Spleen (tissue), 7 donors: ENCODE data around the gene CNPY1.

Experiments
- POLR2A ChIP-seq, 3 donors: fragments of 450-650 bp; IDR thresholded peaks; one replicate each; pipeline ENCODE4 v1.5.1; 2017; ENCODE audit warnings: antibody characterized with exemption in 3 of 3, mild to moderate bottlenecking in 1 of 3
- POLR2AphosphoS5 ChIP-seq, 3 donors: sonication (generic); formaldehyde crosslinking; IDR thresholded peaks; one replicate each; pipeline ENCODE4 v1.5.1; 2017; ENCODE audit warnings: antibody characterized with exemption in 3 of 3
- TF ChIP-seq, protein P1 (sequence below), 11 experiments: fragments of 200-600 bp in 7 of 11; fragments of 450-650 bp in 4 of 11; sonication (generic) in 4 of 11; IDR thresholded peaks in 8 of 11; conservative IDR thresholded peaks in 3 of 11; 1 replicate in 7 of 11; 2 replicates in 4 of 11; pipeline versions ENCODE4 v1.4.0 to v1.8.0; 2016 to 2021; ENCODE audit warnings: antibody characterized with exemption in 11 of 11, inconsistent platforms in 4 of 11, mild to moderate bottlenecking in 1 of 11
- donor health status: DM: no; HTN: no; CAD: no; lungs with moderate emphysema.
- donor health status: DM: no; HTN: no; CAD: no.
- donor health status: DM: no; HTN: no; CAD: no.

DNA sequence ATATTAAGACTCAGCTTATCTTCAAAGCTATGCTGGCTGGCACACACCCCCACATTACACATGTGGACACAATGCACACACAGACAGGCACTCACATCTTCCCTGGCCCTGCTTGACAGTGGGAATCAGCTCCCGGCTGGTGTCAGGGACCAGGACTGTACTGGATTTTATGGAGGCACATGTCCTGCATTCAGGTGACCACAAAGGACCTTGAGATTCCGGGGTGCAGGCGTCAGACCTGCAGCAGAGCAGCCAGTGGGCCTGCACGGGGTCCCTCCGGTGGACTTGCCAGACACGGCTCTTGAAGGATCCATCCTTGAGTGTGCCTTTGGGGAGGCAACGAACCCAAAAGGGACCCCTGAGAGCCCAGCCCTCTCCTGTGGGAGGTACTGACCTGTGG lies 1.9 kb downstream of the CNPY1 start:
- TF ChIP-seq, protein P1, sequence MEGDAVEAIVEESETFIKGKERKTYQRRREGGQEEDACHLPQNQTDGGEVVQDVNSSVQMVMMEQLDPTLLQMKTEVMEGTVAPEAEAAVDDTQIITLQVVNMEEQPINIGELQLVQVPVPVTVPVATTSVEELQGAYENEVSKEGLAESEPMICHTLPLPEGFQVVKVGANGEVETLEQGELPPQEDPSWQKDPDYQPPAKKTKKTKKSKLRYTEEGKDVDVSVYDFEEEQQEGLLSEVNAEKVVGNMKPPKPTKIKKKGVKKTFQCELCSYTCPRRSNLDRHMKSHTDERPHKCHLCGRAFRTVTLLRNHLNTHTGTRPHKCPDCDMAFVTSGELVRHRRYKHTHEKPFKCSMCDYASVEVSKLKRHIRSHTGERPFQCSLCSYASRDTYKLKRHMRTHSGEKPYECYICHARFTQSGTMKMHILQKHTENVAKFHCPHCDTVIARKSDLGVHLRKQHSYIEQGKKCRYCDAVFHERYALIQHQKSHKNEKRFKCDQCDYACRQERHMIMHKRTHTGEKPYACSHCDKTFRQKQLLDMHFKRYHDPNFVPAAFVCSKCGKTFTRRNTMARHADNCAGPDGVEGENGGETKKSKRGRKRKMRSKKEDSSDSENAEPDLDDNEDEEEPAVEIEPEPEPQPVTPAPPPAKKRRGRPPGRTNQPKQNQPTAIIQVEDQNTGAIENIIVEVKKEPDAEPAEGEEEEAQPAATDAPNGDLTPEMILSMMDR (IDR thresholded peaks at IDR 0.05 in 8 of 11, conservative IDR thresholded peaks at IDR 0.05 in 3 of 11): no peak
- no peak for TF ChIP-seq POLR2A (IDR thresholded peaks at IDR 0.05)
- TF ChIP-seq POLR2AphosphoS5 (IDR thresholded peaks at IDR 0.05): no peak
